Neural cell (in vitro differentiated cells): Measurements from ENCODE around the gene PPP1R12A.

Experiments used
- CTCF ChIP-seq: fragments of 450-650 bp; IDR thresholded peaks from 2 replicates; pipeline ENCODE4 v1.5.1; 2014; ENCODE audit warnings: antibody characterized with exemption, mild to moderate bottlenecking, moderate library complexity; ENCODE audit not compliant: poor library complexity, severe bottlenecking
- EZH2 ChIP-seq: fragments of 200-600, 300-800 bp; shearing (Covaris generic), sonication (generic); IDR thresholded peaks from 2 replicates; pipeline ENCODE4 v1.6.1; 2014; ENCODE audit warnings: antibody characterized with exemption, low read length, borderline replicate concordance, mild to moderate bottlenecking; ENCODE audit not compliant: insufficient read depth, poor library complexity, severe bottlenecking
- POLR2AphosphoS5 ChIP-seq: IDR thresholded peaks from 2 replicates; pipeline ENCODE4 v1.6.1; 2012
- RAD21 ChIP-seq: fragments of 450-650 bp; conservative IDR thresholded peaks from 2 replicates; pipeline ENCODE4 v1.6.1; 2014; ENCODE audit warnings: antibody characterized with exemption, mild to moderate bottlenecking, moderate library complexity
- SMC3 ChIP-seq: fragments of 450-650 bp; conservative IDR thresholded peaks from 2 replicates; pipeline ENCODE4 v1.6.1; 2014; ENCODE audit warnings: antibody characterized with exemption, mild to moderate bottlenecking, moderate library complexity; ENCODE audit not compliant: poor library complexity
- TAF1 ChIP-seq: IDR thresholded peaks from 2 replicates; pipeline ENCODE4 v1.6.1; 2012; ENCODE audit warnings: low read depth

- no peak for TF ChIP-seq EZH2
- TF ChIP-seq POLR2AphosphoS5: no peak
- TF ChIP-seq CTCF: no peak
- no peak for TF ChIP-seq TAF1
- no peak for TF ChIP-seq SMC3
- no peak for TF ChIP-seq RAD21
Observed at GRCh38 chr12:79874665-79875064, 60.2 kb downstream of the PPP1R12A start.
